HL-60 (cell line): ENCODE results near the gene TPCN1.

Source experiments
- DNase-seq, 2 experiments: peaks; one replicate each; pipeline ENCODE4 v3.0.0-alpha.2; 2010 to 2020; ENCODE audit warnings: low read depth in 1 of 2, low spot score in 1 of 2
- H3K27ac ChIP-seq: fragments of 250-450 bp; sonication (Bioruptor Pico); replicated peaks from 2 replicates; pipeline ENCODE4 v1.5.1; 2020; ENCODE audit warnings: mild to moderate bottlenecking, moderate library complexity
- H3K27me3 ChIP-seq: fragments of 250-450 bp; sonication (Bioruptor Pico); 2 replicates; pipeline ENCODE4 v1.5.1; 2021; ENCODE audit warnings: mild to moderate bottlenecking, moderate library complexity; ENCODE audit not compliant: insufficient read depth, poor library complexity, severe bottlenecking
- H3K4me3 ChIP-seq: replicated peaks from 2 replicates; pipeline ENCODE4 v1.5.1; 2011; ENCODE audit warnings: mild to moderate bottlenecking, control low read depth, low read length; ENCODE audit not compliant: insufficient read depth
- CTCF ChIP-seq: IDR thresholded peaks from one replicate; pipeline ENCODE4 v1.5.1; 2011; ENCODE audit warnings: low read length, control low read depth, inconsistent platforms; ENCODE audit not compliant: insufficient read depth
- GABPA ChIP-seq: IDR thresholded peaks from 2 replicates; pipeline ENCODE4 v1.6.1; 2012; ENCODE audit warnings: low read depth
- POLR2AphosphoS5 ChIP-seq: IDR thresholded peaks from 2 replicates; pipeline ENCODE4 v1.6.1; 2012; ENCODE audit warnings: low read depth
- REST ChIP-seq: IDR thresholded peaks from 2 replicates; pipeline ENCODE4 v1.6.1; 2012; ENCODE audit warnings: low read depth; ENCODE audit not compliant: insufficient replicate concordance
- SPI1 ChIP-seq: IDR thresholded peaks from 2 replicates; pipeline ENCODE4 v1.6.1; 2012; ENCODE audit warnings: low read depth, mild to moderate bottlenecking, borderline replicate concordance

The TPCN1 gene

GRCh38 chr12:113194971-113195391, 26.3 kb upstream of the TPCN1 start:
- no peak overlapping the region for H3K4me3 ChIP-seq
- H3K27ac ChIP-seq, result no peak overlapping the region
- no peak for DNase-seq
- H3K27me3 ChIP-seq, result no peaks in the 10 kb centered on the region
- no peak for TF ChIP-seq REST
- TF ChIP-seq SPI1, result no peak
- TF ChIP-seq CTCF, result no peak
- no peak for TF ChIP-seq POLR2AphosphoS5
- no peak for TF ChIP-seq GABPA

GRCh38 chr12:113195598-113195997, 25.7 kb upstream of the TPCN1 start:
- TF ChIP-seq POLR2AphosphoS5, result no peak; the same call in 1 of the 2 replicates
- TF ChIP-seq CTCF, result no peak
- no peak for TF ChIP-seq SPI1
- TF ChIP-seq REST, result no peak
- TF ChIP-seq GABPA, result no peak
- Histone ChIP-seq H3K27me3 (no peaks in the 10 kb centered on the region), H3K4me3 (no peak overlapping the region), H3K27ac (no peak overlapping the region)
- DNase-seq, result no peak

- Histone ChIP-seq H3K27me3 (no peaks in the 10 kb centered on the region), H3K27ac (no peak overlapping the region), H3K4me3 (no peak overlapping the region)
- DNase-seq, result no peak
- no peak for TF ChIP-seq POLR2AphosphoS5
- no peak for TF ChIP-seq CTCF
- TF ChIP-seq REST, result no peak
- TF ChIP-seq SPI1, result no peak
- TF ChIP-seq GABPA, result no peak
Measured at GRCh38 chr12:113196582-113196981, 24.7 kb upstream of the TPCN1 start.
